ENCODE data around the gene CYGB.
A peak's percentile ranks its signal among the peaks of the same experiment; 100 is the strongest.

- peak in 1 of 2 donors; percentile 74 for TF ChIP-seq POLR2A (IDR thresholded peaks at IDR 0.05)
- TF ChIP-seq CTCF (IDR thresholded peaks at IDR 0.05): peak in 1 of 6 experiments; percentile 11
Observed at GRCh38 chr17:76569607-76570279, 32.2 kb upstream of the CYGB start.

Measured in adrenal gland (tissue), 5 donors.